Measurements from ENCODE around the gene ARHGEF12.

Gene ARHGEF12

GRCh38 chr11:120392793-120393192 lies 56.6 kb downstream of the ARHGEF12 start:
- no peak overlapping the region for H3K4me3 ChIP-seq (replicated peaks in 1 of 2; ENCODE audit: low read depth in 2 of 2, low read length in 2 of 2)
- DNase-seq (ENCODE audit: low read depth in 2 of 2) = peak in 1 of 2 donors; percentile 48
- no peak for TF ChIP-seq CTCF (IDR thresholded peaks at IDR 0.05; ENCODE audit: low read depth, low read length)

GRCh38 chr11:120394119-120394518 lies 57.9 kb downstream of the ARHGEF12 start:
- DNase-seq (ENCODE audit: low read depth in 2 of 2) = no peak
- H3K4me3 ChIP-seq (replicated peaks in 1 of 2; ENCODE audit: low read depth in 2 of 2, low read length in 2 of 2) = no peak overlapping the region
- TF ChIP-seq CTCF (IDR thresholded peaks at IDR 0.05; ENCODE audit: low read depth, low read length) = no peak

- DNase-seq (ENCODE audit: low read depth in 2 of 2) = no peak
- H3K4me3 ChIP-seq (replicated peaks in 1 of 2; ENCODE audit: low read depth in 2 of 2, low read length in 2 of 2) = no peak overlapping the region
- no peak for TF ChIP-seq CTCF (IDR thresholded peaks at IDR 0.05; ENCODE audit: low read depth, low read length)
Observed at GRCh38 chr11:120395778-120396177, 59.6 kb downstream of the ARHGEF12 start.

GRCh38 chr11:120398132-120398531 lies 61.9 kb downstream of the ARHGEF12 start:
- TF ChIP-seq CTCF (IDR thresholded peaks at IDR 0.05; ENCODE audit: low read depth, low read length) = no peak
- no peak overlapping the region for H3K4me3 ChIP-seq (replicated peaks in 1 of 2; ENCODE audit: low read depth in 2 of 2, low read length in 2 of 2)
- DNase-seq (ENCODE audit: low read depth in 2 of 2) = peak; percentile 46 to 50

GRCh38 chr11:120399307-120399706 lies 63.1 kb downstream of the ARHGEF12 start:
- no peak for TF ChIP-seq CTCF (IDR thresholded peaks at IDR 0.05; ENCODE audit: low read depth, low read length)
- no peak for DNase-seq (ENCODE audit: low read depth in 2 of 2)

GRCh38 chr11:120400564-120401364 lies 64.6 kb downstream of the ARHGEF12 start:
- peak overlapping the region in 1 of 2 donors; percentile 45 for H3K4me3 ChIP-seq (replicated peaks in 1 of 2; ENCODE audit: low read depth in 2 of 2, low read length in 2 of 2)
- peak; percentile 93 to 99 for DNase-seq (ENCODE audit: low read depth in 2 of 2)
- TF ChIP-seq CTCF (IDR thresholded peaks at IDR 0.05; ENCODE audit: low read depth, low read length) = no peak

More at GRCh38 chr11:120399307-120399706, 63.1 kb downstream of the ARHGEF12 start:
- H3K4me3 ChIP-seq (replicated peaks in 1 of 2; ENCODE audit: low read depth in 2 of 2, low read length in 2 of 2) = no peak overlapping the region

All from cardiac fibroblast (primary cell).